Measurements from ENCODE around the gene NT5C2. TPM values are rescaled to one million over a fixed set of nuclear protein-coding genes. Genes with fewer than 3 reads are reported as not detected.

Gene NT5C2
- total and polyA plus RNA-seq, 2 of the 4 experiments (the other 2 are of a cell fraction): 60.0 to 65.1 TPM

DNA sequence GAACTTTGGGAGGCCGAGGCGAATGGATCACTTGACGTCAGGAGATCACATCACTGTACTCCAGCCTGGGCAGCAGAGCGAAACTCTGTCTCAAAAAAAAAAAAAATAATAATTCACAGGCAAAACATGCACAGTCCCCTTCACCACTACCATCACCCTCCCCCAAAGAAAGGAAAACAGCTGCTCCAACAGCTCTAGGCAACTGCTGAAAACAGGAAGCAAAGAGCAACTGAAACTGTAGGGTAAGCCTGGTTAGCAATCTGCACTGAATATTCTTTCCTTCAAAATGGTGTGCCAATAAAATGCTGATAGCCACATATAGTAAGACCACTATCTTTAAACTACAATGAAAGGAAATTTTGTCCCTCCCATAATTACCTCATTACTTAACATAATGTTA, 11.8 kb downstream of the NT5C2 start:
- in situ Hi-C loops (cut with MboI; ENCODE audit: low sequenced_read_pairs): no loop called here
- Histone ChIP-seq H3K36me3 (ENCODE audit: control insufficient read depth, insufficient read depth, low read length) (peaks cover 24% of the 10 kb centered on the region), H3K9ac (ENCODE audit: low read depth, low read length) (no peak overlapping the region), H3K4me2 (ENCODE audit: low read depth, low read length) (no peak overlapping the region), H4K20me1 (ENCODE audit: insufficient read depth, low read length) (peaks cover 60% of the 10 kb centered on the region), H3K9me1 (ENCODE audit: insufficient read depth, low read length) (peaks cover 16% of the 10 kb centered on the region), H3K79me1 (ENCODE audit: low read depth in 1 of 2, low read length in 2 of 2) (peaks cover 14 to 63% of the 10 kb centered on the region in 2 experiments), H2BK15ac (ENCODE audit: low read depth, low read length) (no peak overlapping the region), H2AK9ac (replicated peaks; ENCODE audit: low read depth, low read length, poor library complexity) (no peak overlapping the region), H3K4me1 (ENCODE audit: control insufficient read depth, insufficient read depth, low read length) (peaks cover 10% of the 10 kb centered on the region), H4K8ac (ENCODE audit: low read depth in 2 of 2, low read length in 2 of 2) (no peak overlapping the region), H2BK20ac (ENCODE audit: low read depth, low read length) (no peak overlapping the region), H3K9me3 (ENCODE audit: control insufficient read depth, insufficient read depth, low read length) (no peaks in the 10 kb centered on the region), H3K4me3 (ENCODE audit: insufficient read depth, low read depth, low read length) (no peak overlapping the region), H3K27ac (ENCODE audit: insufficient read depth, low read length) (no peak overlapping the region), H2AFZ (replicated peaks; ENCODE audit: low read length, poor library complexity) (no peak overlapping the region), H3K14ac (replicated peaks; ENCODE audit: low read depth, low read length) (no peak overlapping the region), H2BK5ac (ENCODE audit: low read depth, low read length, poor library complexity, severe bottlenecking) (no peak overlapping the region), H3K18ac (ENCODE audit: low read depth, low read length) (no peak overlapping the region), H2AK5ac (ENCODE audit: low read depth, low read length) (no peak overlapping the region), H3K56ac (ENCODE audit: extremely low read depth, insufficient read depth, low read length) (no peak overlapping the region), H3K4ac (ENCODE audit: low read depth, low read length) (no peak overlapping the region), H3K27me3 (ENCODE audit: control insufficient read depth, insufficient read depth, low read length) (no peaks in the 10 kb centered on the region), H4K91ac (ENCODE audit: insufficient read depth, low read depth, low read length) (no peak overlapping the region), H4K5ac (ENCODE audit: low read depth, low read length) (no peak overlapping the region), H2BK120ac (ENCODE audit: low read depth, low read length) (no peak overlapping the region), H3K23ac (ENCODE audit: low read depth, low read length) (no peak overlapping the region)
- dilution Hi-C loops (cut with HindIII; ENCODE audit: low sequenced_read_pairs, unreplicated experiment): no loop called here
- intact Hi-C loops (cut with micrococcal nuclease): no loop called here
- no TSS peak for BruUV-seq (replicated peaks)
- ATAC-seq (ENCODE audit: low read depth) (no peak), DNase-seq (no peak)
- no peak for TF ChIP-seq CEBPB (IDR thresholded peaks at IDR 0.05; ENCODE audit: low read depth, low read length)
- TF ChIP-seq RFX5 (IDR thresholded peaks at IDR 0.05; ENCODE audit: low read depth, low read length): no peak
- TF ChIP-seq SMC3 (IDR thresholded peaks at IDR 0.05; ENCODE audit: low read depth, low read length): no peak
- no peak for TF ChIP-seq BHLHE40 (IDR thresholded peaks at IDR 0.05; ENCODE audit: low read depth, low read length)
- TF ChIP-seq FOS (IDR thresholded peaks at IDR 0.05; ENCODE audit: low read depth, low read length): no peak
- CTCF ChIA-PET: no interaction called here
- POLR2A ChIA-PET (ENCODE audit: unreplicated experiment): no interaction called here
- no CpG with 5 or more reads among the region's 4 CpGs for WGBS, 2 experiments (ENCODE audit: extremely low coverage in 2 of 2, insufficient read length in 1 of 2)

Measured in IMR-90 (cell line).